ENCODE results near the gene AMFR.

Gene AMFR

DNA sequence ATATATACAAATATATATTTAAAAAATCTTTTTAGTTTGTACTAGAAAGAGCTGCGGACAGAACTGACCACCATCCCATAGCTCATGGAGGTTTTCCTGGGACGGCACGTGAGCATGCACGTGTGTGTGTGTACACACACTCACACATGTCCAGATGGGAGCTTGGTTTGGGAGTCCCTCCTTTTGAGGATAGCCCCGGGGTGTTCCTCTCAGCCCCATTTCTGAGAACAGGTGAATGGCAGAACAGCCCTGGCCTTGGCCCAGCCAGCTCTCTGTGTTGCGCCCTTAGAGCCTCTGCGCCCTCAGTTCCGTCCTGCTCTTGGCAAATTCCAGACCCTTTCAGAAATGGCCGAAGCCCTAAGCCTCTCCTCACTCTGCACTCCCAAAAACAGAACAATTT is 70.1 kb downstream of the AMFR start:
- TF ChIP-seq, protein P1, sequence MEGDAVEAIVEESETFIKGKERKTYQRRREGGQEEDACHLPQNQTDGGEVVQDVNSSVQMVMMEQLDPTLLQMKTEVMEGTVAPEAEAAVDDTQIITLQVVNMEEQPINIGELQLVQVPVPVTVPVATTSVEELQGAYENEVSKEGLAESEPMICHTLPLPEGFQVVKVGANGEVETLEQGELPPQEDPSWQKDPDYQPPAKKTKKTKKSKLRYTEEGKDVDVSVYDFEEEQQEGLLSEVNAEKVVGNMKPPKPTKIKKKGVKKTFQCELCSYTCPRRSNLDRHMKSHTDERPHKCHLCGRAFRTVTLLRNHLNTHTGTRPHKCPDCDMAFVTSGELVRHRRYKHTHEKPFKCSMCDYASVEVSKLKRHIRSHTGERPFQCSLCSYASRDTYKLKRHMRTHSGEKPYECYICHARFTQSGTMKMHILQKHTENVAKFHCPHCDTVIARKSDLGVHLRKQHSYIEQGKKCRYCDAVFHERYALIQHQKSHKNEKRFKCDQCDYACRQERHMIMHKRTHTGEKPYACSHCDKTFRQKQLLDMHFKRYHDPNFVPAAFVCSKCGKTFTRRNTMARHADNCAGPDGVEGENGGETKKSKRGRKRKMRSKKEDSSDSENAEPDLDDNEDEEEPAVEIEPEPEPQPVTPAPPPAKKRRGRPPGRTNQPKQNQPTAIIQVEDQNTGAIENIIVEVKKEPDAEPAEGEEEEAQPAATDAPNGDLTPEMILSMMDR (conservative IDR thresholded peaks at IDR 0.05; ENCODE audit: control insufficient read depth, insufficient read depth, low read depth, low read length): no peak
- H3K4me3 ChIP-seq (ENCODE audit: control insufficient read depth, low read depth, low read length): no peak overlapping the region
- DNase-seq (ENCODE audit: low read depth): no peak

DNA sequence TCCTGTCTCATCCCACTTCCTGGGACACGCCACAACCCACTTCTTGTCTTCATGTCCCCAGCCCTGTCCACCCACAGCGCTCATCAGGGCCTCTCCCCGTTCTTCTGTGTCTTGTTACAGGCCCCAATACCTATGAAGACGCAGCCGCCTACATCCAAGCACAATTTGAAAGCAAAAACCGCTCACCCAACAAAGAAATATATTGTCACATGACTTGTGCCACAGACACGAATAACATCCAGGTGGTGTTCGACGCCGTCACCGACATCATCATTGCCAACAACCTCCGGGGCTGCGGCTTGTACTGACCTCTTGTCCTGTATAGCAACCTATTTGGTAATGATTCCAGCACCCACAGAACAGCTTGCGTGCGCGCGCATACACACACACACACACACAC is 70.6 kb downstream of the AMFR start:
- no peak for DNase-seq (ENCODE audit: low read depth)
- no peak overlapping the region for H3K4me3 ChIP-seq (ENCODE audit: control insufficient read depth, low read depth, low read length)
- TF ChIP-seq, protein P1 (conservative IDR thresholded peaks at IDR 0.05; ENCODE audit: control insufficient read depth, insufficient read depth, low read depth, low read length): no peak

GRCh38 chr16:56354016-56354415 is 71.3 kb downstream of the AMFR start:
- TF ChIP-seq, protein P1 (conservative IDR thresholded peaks at IDR 0.05; ENCODE audit: control insufficient read depth, insufficient read depth, low read depth, low read length): no peak
- no peak for DNase-seq (ENCODE audit: low read depth)
- H3K4me3 ChIP-seq (ENCODE audit: control insufficient read depth, low read depth, low read length): no peak overlapping the region

DNA sequence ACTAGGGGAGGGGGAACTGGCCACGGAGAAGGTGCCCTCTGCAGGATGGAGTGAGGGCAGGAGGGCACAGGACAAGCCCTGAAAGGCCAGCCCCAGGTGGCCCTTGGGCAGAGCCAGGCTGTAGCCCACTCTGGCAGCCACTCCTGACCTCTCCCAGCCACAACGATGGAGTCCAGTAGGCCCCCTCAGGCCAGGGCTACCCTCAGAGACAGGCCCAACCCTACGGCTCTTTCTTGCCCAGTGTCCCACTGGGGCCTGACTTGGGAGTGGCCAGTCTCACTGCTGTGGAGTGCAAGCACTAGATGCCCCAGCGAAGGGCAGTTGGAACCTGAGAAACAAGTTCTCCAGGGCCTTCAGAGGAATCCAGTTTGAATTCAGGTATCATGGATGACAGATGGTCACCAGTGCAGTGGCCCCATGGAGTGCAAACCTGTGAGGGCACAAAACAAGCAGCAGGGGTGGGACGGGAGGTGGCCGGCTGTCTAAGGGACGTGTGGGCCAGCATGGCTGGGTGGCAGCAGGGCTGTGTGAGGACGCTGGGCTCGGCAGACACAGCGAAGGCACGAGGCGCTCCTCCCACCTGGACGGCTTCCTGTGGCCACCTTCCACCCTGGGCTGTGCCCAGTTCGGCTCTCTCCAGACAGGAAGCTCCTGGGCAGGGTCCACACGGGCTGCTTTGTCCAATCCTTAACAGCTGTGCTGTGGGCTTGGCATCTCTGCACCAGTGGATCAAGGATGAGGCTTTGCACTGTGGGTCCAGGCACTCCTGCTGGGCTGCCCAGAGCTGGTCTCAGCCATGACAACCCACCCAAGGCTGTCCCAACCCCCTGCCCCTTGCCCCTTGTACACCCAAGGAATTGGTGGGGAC is 72.1 kb downstream of the AMFR start:
- no peak for DNase-seq (ENCODE audit: low read depth)
- H3K4me3 ChIP-seq (ENCODE audit: control insufficient read depth, low read depth, low read length): no peak overlapping the region
- TF ChIP-seq, protein P1 (conservative IDR thresholded peaks at IDR 0.05; ENCODE audit: control insufficient read depth, insufficient read depth, low read depth, low read length): no peak

GRCh38 chr16:56352351-56353053 is 72.8 kb downstream of the AMFR start:
- no peak for DNase-seq (ENCODE audit: low read depth)
- TF ChIP-seq, protein P1 (conservative IDR thresholded peaks at IDR 0.05; ENCODE audit: control insufficient read depth, insufficient read depth, low read depth, low read length): no peak
- no peak overlapping the region for H3K4me3 ChIP-seq (ENCODE audit: control insufficient read depth, low read depth, low read length)

DNA sequence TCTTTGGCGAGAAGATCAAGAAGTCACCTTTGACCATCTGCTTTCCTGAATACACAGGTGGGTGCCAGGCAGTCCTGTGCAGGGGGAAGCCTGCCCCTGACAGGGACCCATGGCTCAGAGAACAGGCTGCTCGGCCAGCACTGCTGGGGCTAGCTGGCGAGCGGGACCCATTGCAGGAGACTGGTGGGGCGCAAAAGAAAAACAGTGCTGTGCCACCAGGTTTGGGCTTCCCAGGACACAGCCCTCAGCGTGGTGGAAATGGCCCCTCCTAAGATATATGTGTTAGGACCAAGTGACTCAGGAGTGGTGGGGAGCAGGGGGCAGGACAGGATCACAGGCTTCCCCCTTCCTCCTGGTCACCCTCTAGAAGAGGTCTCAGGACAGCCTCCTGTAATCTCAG is 73.9 kb downstream of the AMFR start:
- TF ChIP-seq, protein P1 (conservative IDR thresholded peaks at IDR 0.05; ENCODE audit: control insufficient read depth, insufficient read depth, low read depth, low read length): no peak
- no peak overlapping the region for H3K4me3 ChIP-seq (ENCODE audit: control insufficient read depth, low read depth, low read length)
- no peak for DNase-seq (ENCODE audit: low read depth)

Data from fibroblast of mammary gland (primary cell).